Measurements from ENCODE around the gene INF2. TPM values are rescaled to one million over a fixed set of nuclear protein-coding genes. Genes with fewer than 3 reads are reported as not detected.
A peak's percentile ranks its signal among the peaks of the same experiment; 100 is the strongest.

The INF2 gene
- total and polyA plus RNA-seq, 2 experiments from 2014 or later, result 23.0 to 53.3 TPM

DNA sequence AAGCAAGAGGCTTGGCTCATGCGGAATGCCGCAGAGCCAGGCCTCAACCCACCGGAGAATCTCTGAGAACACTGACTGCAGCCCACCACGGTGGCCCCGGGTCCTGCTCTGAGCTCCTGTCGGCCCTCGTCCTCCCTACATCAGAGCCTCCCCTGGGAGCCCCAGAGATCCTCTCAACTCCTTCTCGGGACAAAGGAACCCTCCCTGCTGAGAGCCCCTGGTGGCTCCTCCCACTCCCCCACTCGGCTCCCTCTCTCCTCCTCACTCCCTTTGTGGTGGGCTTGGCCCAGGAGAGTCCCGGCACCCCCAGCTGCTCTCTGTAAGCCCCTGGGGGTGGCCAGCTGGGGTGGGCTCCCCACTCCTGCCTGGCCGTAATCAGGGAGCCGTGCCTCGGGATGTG lies 11.1 kb upstream of the INF2 start:
- H3K79me2 ChIP-seq (ENCODE audit: insufficient read depth), result no peaks in the 10 kb centered on the region
- WGBS, 2 experiments (ENCODE audit: low coverage in 1 of 2, low lambda C conversion rate in 2 of 2, missing lambda C conversion rate in 2 of 2), result 31% methylated on average over 13 of the region's 13 CpGs
- H4K20me1 ChIP-seq (ENCODE audit: insufficient read depth), result no peaks in the 10 kb centered on the region
- H3K27me3 ChIP-seq (replicated peaks; ENCODE audit: insufficient read depth), result no peaks in the 10 kb centered on the region
- H3K9me3 ChIP-seq (ENCODE audit: low read depth), result no peaks in the 10 kb centered on the region
- TF ChIP-seq EZH2phosphoT487 (IDR thresholded peaks at IDR 0.05; ENCODE audit: insufficient read depth, low read depth), result no peak
- no peak for TF ChIP-seq EZH2 (IDR thresholded peaks at IDR 0.05; ENCODE audit: insufficient read depth, poor library complexity, severe bottlenecking)
- H3K4me2 ChIP-seq (ENCODE audit: unreplicated experiment), result peak overlapping the region; percentile 74
- peak; percentile 45 for DNase-seq
- H2AFZ ChIP-seq, result peak overlapping the region; percentile 85
- in situ Hi-C loops (cut with MboI), result no loop called here
- peaks cover 30% of the 10 kb centered on the region for H3K4me1 ChIP-seq (ENCODE audit: insufficient read depth)
- H3K9ac ChIP-seq, result peak overlapping the region; percentile 79
- H3K9me2 ChIP-seq (ENCODE audit: insufficient read depth), result no peaks in the 10 kb centered on the region
- H3F3A ChIP-seq (ENCODE audit: insufficient read depth), result no peaks in the 10 kb centered on the region; the same call in 1 of the 2 replicates
- H3K36me3 ChIP-seq (ENCODE audit: low read depth), result no peaks in the 10 kb centered on the region
- peak overlapping the region; percentile 33; the same call in 1 of the 2 replicates for H3K27ac ChIP-seq
- peak overlapping the region; percentile 73 for H3K4me3 ChIP-seq

DNA sequence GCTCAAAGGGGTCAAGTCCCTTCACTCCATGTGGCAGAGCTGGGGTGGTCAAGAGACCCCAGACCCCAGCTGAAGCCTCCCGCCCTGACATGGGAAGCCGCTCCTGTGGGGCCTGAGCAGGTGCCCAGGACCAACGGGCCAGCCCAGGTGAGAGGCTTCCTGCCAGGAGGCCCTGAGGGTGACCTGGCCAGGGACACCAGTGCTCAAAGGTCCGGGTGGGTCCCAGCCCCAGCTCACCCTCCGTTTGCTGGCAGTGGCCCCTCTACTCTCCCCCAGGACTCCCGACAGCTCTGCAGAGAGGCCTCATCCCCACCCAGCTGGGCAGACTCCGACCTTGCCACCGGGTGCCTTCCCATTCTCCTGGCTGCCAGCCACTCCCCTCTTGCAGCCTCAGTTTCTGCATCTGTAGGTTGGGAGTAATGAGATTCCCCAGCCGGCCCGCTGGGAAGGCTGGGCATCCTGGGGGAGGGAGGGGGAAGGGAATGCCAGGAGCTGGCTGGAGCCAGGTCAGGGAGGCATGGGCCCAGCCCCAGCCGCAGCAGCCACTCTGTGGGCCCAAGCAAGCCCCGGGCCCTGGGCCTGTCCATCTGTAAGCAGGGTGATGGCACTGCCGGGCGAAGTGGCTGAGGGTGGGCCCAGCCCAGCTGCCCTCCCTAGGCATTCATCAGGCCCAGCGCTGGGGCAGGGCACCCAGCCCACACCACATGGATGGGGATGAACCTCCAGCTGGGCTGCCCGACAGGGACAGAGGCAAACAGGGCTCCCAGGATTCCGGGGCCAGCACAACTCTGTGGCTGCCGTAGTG lies 10.3 kb upstream of the INF2 start:
- H3K9me3 ChIP-seq (ENCODE audit: low read depth), result no peaks in the 10 kb centered on the region
- H3K4me1 ChIP-seq (ENCODE audit: insufficient read depth), result peaks cover 30% of the 10 kb centered on the region
- no peaks in the 10 kb centered on the region for H3K36me3 ChIP-seq (ENCODE audit: low read depth)
- H3K27me3 ChIP-seq (replicated peaks; ENCODE audit: insufficient read depth), result no peaks in the 10 kb centered on the region
- H3F3A ChIP-seq (ENCODE audit: insufficient read depth), result no peaks in the 10 kb centered on the region; the same call in 1 of the 2 replicates
- 92 to 96% methylated on average over 10 to 18 of the region's 18 CpGs for WGBS, 2 experiments (ENCODE audit: low coverage in 1 of 2, low lambda C conversion rate in 2 of 2, missing lambda C conversion rate in 2 of 2)
- no peak overlapping the region for H2AFZ ChIP-seq
- H4K20me1 ChIP-seq (ENCODE audit: insufficient read depth), result no peaks in the 10 kb centered on the region
- H3K27ac ChIP-seq, result no peak overlapping the region
- TF ChIP-seq EZH2phosphoT487 (IDR thresholded peaks at IDR 0.05; ENCODE audit: insufficient read depth, low read depth) (no peak), EZH2 (IDR thresholded peaks at IDR 0.05; ENCODE audit: insufficient read depth, poor library complexity, severe bottlenecking) (no peak)
- DNase-seq, result no peak
- no peaks in the 10 kb centered on the region for H3K79me2 ChIP-seq (ENCODE audit: insufficient read depth)
- no peak overlapping the region for H3K9ac ChIP-seq
- no peaks in the 10 kb centered on the region for H3K9me2 ChIP-seq (ENCODE audit: insufficient read depth)
- no peak overlapping the region for H3K4me2 ChIP-seq (ENCODE audit: unreplicated experiment)
- in situ Hi-C loops (cut with MboI), result no loop called here
- no peak overlapping the region for H3K4me3 ChIP-seq

DNA sequence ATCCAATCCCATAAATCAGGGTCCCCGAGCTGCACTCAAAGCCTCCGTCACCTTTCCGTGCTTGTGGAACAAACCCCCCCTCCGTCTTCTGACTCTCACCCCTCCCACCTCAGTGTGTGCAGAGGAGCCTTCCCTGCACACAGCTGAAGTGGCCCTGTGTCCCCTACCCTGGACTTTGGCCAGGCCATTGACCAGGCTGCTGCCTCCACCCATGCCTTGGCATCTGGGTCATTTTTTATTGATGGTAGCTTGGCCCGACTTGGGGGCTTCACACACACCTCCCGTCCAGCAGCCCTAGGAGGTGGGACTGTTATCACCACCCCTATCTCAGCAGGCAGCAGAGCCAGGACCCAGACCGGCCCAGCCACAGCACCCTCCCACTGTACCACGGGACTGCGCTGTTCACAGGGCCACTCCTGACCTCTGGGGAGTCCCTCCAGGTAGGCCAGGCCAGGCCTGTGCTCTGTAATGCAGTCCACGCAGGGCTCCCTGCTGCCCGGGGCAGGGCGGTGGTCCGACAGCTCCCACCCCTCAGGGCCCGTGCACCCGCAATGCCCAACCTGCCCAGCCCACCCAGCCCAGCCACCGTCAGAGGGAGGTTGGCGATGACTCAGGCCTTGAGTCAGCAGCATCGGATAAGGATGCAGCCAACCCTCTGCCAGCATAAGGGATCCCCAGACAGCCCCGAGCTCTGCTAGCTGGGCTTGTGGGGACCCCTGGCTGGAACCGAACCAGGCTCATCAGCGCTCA lies 9.2 kb upstream of the INF2 start:
- no peaks in the 10 kb centered on the region; the same call in 1 of the 2 replicates for H3F3A ChIP-seq (ENCODE audit: insufficient read depth)
- in situ Hi-C loops (cut with MboI), result no loop called here
- DNase-seq, result peak; percentile 95

DNA sequence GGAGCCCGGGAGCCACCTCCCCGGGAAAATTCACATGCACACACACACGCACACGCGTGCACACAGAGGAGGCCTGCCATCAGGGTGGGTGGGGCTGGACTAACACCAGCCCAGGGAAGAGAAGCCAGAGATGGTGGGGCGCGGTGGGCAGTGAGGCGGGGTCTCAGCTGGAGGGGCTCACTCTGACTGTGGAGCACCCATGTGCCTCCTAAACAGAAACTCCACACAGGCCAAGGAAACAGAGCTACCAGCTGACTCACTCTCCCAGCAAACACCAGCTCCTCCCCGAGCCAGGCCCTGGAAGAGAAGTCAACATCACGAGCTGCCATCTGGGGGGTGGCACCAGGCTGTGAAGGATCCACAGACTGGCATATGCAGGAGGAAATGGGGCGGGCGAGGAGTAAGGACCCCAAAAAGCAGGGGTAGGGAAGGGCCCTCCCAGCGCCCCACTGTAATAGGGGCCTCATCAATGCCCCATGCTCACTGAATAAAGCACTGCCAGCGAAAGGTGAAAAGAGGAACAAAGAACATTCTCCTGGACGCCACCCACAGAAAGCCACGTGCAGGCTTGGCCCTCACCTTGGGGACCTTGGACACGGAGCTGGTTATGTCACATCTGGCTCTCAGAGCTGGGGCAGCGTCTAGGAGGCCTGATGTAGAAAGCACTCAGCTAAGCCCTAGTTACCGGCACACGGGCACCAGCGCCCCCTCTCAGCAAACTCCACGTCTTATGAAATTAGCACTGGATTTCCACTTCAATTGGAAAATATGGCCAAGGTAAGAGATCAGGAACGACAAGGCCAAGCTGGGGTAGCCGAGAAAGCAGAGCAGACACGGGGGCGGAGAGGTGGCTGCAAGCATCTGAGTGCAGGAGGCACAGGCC lies 8.4 kb upstream of the INF2 start:
- peaks cover 30% of the 10 kb centered on the region for H3K4me1 ChIP-seq (ENCODE audit: insufficient read depth)
- H3F3A ChIP-seq (ENCODE audit: insufficient read depth), result no peaks in the 10 kb centered on the region; the same call in 1 of the 2 replicates
- peak overlapping the region; percentile 98 for H3K27ac ChIP-seq
- H3K9me2 ChIP-seq (ENCODE audit: insufficient read depth), result no peaks in the 10 kb centered on the region
- no peaks in the 10 kb centered on the region for H3K9me3 ChIP-seq (ENCODE audit: low read depth)
- H3K9ac ChIP-seq, result peak overlapping the region; percentile 89
- H3K36me3 ChIP-seq (ENCODE audit: low read depth), result no peaks in the 10 kb centered on the region
- in situ Hi-C loops (cut with MboI), result no loop called here
- H4K20me1 ChIP-seq (ENCODE audit: insufficient read depth), result no peaks in the 10 kb centered on the region
- no peaks in the 10 kb centered on the region for H3K79me2 ChIP-seq (ENCODE audit: insufficient read depth)
- TF ChIP-seq EZH2phosphoT487 (IDR thresholded peaks at IDR 0.05; ENCODE audit: insufficient read depth, low read depth) (no peak), EZH2 (IDR thresholded peaks at IDR 0.05; ENCODE audit: insufficient read depth, poor library complexity, severe bottlenecking) (no peak)
- peak overlapping the region; percentile 63 for H3K4me3 ChIP-seq
- DNase-seq, result peak; percentile 94
- H2AFZ ChIP-seq, result peak overlapping the region; percentile 49
- peak overlapping the region; percentile 75 for H3K4me2 ChIP-seq (ENCODE audit: unreplicated experiment)
- H3K27me3 ChIP-seq (replicated peaks; ENCODE audit: insufficient read depth), result no peaks in the 10 kb centered on the region
- WGBS, 2 experiments (ENCODE audit: low coverage in 1 of 2, low lambda C conversion rate in 2 of 2, missing lambda C conversion rate in 2 of 2), result 25 to 26% methylated on average over 26 of the region's 26 CpGs

More for the DNA sequence above, 9.2 kb upstream of the INF2 start:
- H3K27ac ChIP-seq, result peak overlapping the region; percentile 98
- no peaks in the 10 kb centered on the region for H3K9me2 ChIP-seq (ENCODE audit: insufficient read depth)
- H3K9me3 ChIP-seq (ENCODE audit: low read depth), result no peaks in the 10 kb centered on the region
- H3K36me3 ChIP-seq (ENCODE audit: low read depth), result no peaks in the 10 kb centered on the region
- no peaks in the 10 kb centered on the region for H4K20me1 ChIP-seq (ENCODE audit: insufficient read depth)
- peak overlapping the region; percentile 89 for H3K9ac ChIP-seq
- TF ChIP-seq EZH2phosphoT487 (IDR thresholded peaks at IDR 0.05; ENCODE audit: insufficient read depth, low read depth) (no peak), EZH2 (IDR thresholded peaks at IDR 0.05; ENCODE audit: insufficient read depth, poor library complexity, severe bottlenecking) (no peak)
- H3K4me2 ChIP-seq (ENCODE audit: unreplicated experiment), result peak overlapping the region; percentile 75
- H3K4me3 ChIP-seq, result peak overlapping the region; percentile 63
- no peaks in the 10 kb centered on the region for H3K79me2 ChIP-seq (ENCODE audit: insufficient read depth)
- H3K27me3 ChIP-seq (replicated peaks; ENCODE audit: insufficient read depth), result no peaks in the 10 kb centered on the region
- 47 to 55% methylated on average over 16 to 20 of the region's 21 CpGs for WGBS, 2 experiments (ENCODE audit: low coverage in 1 of 2, low lambda C conversion rate in 2 of 2, missing lambda C conversion rate in 2 of 2)
- peaks cover 30% of the 10 kb centered on the region for H3K4me1 ChIP-seq (ENCODE audit: insufficient read depth)
- peak overlapping the region; percentile 49 for H2AFZ ChIP-seq

Measured in GM23248 (cell line).